ENCODE data around the gene VAX1. TPM values are rescaled to one million over a fixed set of nuclear protein-coding genes. Genes with fewer than 3 reads are reported as not detected.
"Not testable (repeated sequence)": the region's sequence is repeated elsewhere in the genome, so short reads cannot be mapped to it uniquely, and the experiment has no call there.

VAX1 gene
- total RNA-seq, 2 donors from 2014 or later: not detected

- no peak for DNase-seq
- ATAC-seq: no peak
- intact Hi-C loops (cut with DNase I, micrococcal nuclease): no loop called here
Observed at GRCh38 chr10:117096599-117097201, 41.4 kb downstream of the VAX1 start.

- DNase-seq (no peak), ATAC-seq (no peak)
- intact Hi-C loops (cut with DNase I, micrococcal nuclease): no loop called here
Observed at GRCh38 chr10:117094856-117095255, 43.2 kb downstream of the VAX1 start.

- no peak for ATAC-seq
- intact Hi-C loops (cut with DNase I, micrococcal nuclease): no loop called here
- no peak for DNase-seq
Observed at GRCh38 chr10:117092386-117092785, 45.7 kb downstream of the VAX1 start.

GRCh38 chr10:117090834-117091233, 47.2 kb downstream of the VAX1 start:
- no peak for ATAC-seq

GRCh38 chr10:117087521-117087920, 50.5 kb downstream of the VAX1 start:
- DNase-seq (no peak), ATAC-seq (no peak)
- intact Hi-C loops (cut with DNase I, micrococcal nuclease): no loop called here

More at GRCh38 chr10:117090834-117091233, 47.2 kb downstream of the VAX1 start:
- intact Hi-C loops (cut with DNase I, micrococcal nuclease): no loop called here
- DNase-seq: no peak

GRCh38 chr10:117086546-117086945, 51.5 kb downstream of the VAX1 start:
- DNase-seq: no peak
- no peak for ATAC-seq
- intact Hi-C loops (cut with DNase I, micrococcal nuclease): no loop called here

GRCh38 chr10:117084421-117085246, 53.4 kb downstream of the VAX1 start:
- ATAC-seq; intact Hi-C loops (cut with DNase I, micrococcal nuclease); DNase-seq: not testable (repeated sequence)

Small RNA genes within 50 kb of the gene (microRNA-seq; reads per million reads assigned to microRNA genes)
- 0 reads per million in 2 donors for gene MIR3663

Other genes starting within 250 kb of the VAX1 start
- 10 to 100 TPM; 33.6 to 34.1 TPM for gene SHTN1, start 133.1 kb downstream of the VAX1 start, total RNA-seq
- not detected for gene KCNK18, start 59.2 kb upstream of the VAX1 start, total RNA-seq
- gene SLC18A2, start 102.8 kb upstream of the VAX1 start, total RNA-seq: 1 to 10 TPM in 1 of 2 donors, under 1 TPM in 1; 0.37 to 1.6 TPM
- gene PDZD8, start 237.2 kb upstream of the VAX1 start, total RNA-seq: 10 to 100 TPM; 61.3 to 78.5 TPM